Lower leg skin (tissue), 4 donors: ENCODE measurements around the gene STK4. TPM values are rescaled to one million over a fixed set of nuclear protein-coding genes. Genes with fewer than 3 reads are reported as not detected.

Source experiments
- DNase-seq, 2 donors: peaks; one replicate each; pipeline ENCODE4 v3.0.0-alpha.2; 2019; ENCODE audit warnings: low spot score in 2 of 2
- H3K4me3 ChIP-seq: fragments of 200-600 bp; sonication (generic); 2 replicates; pipeline ENCODE4 v1.5.1; 2017; ENCODE audit warnings: mild to moderate bottlenecking, low read depth; ENCODE audit not compliant: poor library complexity, severe bottlenecking
- CTCF ChIP-seq, 3 donors: fragments of 450-650 bp; IDR thresholded peaks; one replicate each; pipeline ENCODE4 v1.5.1; 2016; ENCODE audit warnings: antibody characterized with exemption in 3 of 3, mild to moderate bottlenecking in 3 of 3, moderate library complexity in 2 of 3
- POLR2A ChIP-seq, 2 donors: fragments of 450-650 bp; IDR thresholded peaks; one replicate each; pipeline ENCODE4 v1.6.1; 2016 to 2017; ENCODE audit warnings: antibody characterized with exemption in 2 of 2, mild to moderate bottlenecking in 1 of 2, moderate library complexity in 1 of 2
- WGBS, 2 donors: methylation state at CpG; one replicate each; pipeline ENCODE4 v1.1.5; 2018; 5-methylcytosine and 5-hydroxymethylcytosine counted together
- intact Hi-C: fragments of 100-400 bp; cut with DNase I; formaldehyde crosslinking; loops from one replicate; pipeline ENCODE4 v1.15.0; 2023; ENCODE audit warnings: low total_unique reads
- total RNA-seq, 4 donors: library from RNA; depleted of rRNA; stranded (reverse); fragments of >200 nt; gene quantifications; one replicate each; pipeline ENCODE4 v1.1.0, GENCODE V29; 2016

Gene STK4
- total RNA-seq, 4 donors from 2014 or later = 27.0 to 37.4 (median 28.2) TPM

- intact Hi-C loops = loop anchor here (10.0 kb wide), 1 partner anchor 52 kb away; no protein-coding TSS in a partner anchor
- WGBS, 2 donors = 46 to 56% methylated on average over 9 of the region's 9 CpGs
- no peak for DNase-seq
Observed at GRCh38 chr20:45096781-45097180, 130.5 kb downstream of the STK4 start.

GRCh38 chr20:45097485-45098102 is 131.3 kb downstream of the STK4 start:
- DNase-seq = no peak
- WGBS, 2 donors = 42 to 53% methylated on average over 51 to 56 of the region's 56 CpGs
- TF ChIP-seq CTCF (IDR thresholded peaks at IDR 0.05) (no peak), POLR2A (IDR thresholded peaks at IDR 0.05) (no peak)
- H3K4me3 ChIP-seq = no peak overlapping the region
- intact Hi-C loops = loop anchor here (10.0 kb wide), 1 partner anchor 53 kb away; no protein-coding TSS in a partner anchor

More at GRCh38 chr20:45096781-45097180, 130.5 kb downstream of the STK4 start:
- TF ChIP-seq CTCF (IDR thresholded peaks at IDR 0.05) = no peak
- no peak for TF ChIP-seq POLR2A (IDR thresholded peaks at IDR 0.05)
- H3K4me3 ChIP-seq = no peak overlapping the region

- DNase-seq = no peak
- 24% methylated on average over 65 of the region's 91 CpGs; no CpG with 5 or more reads in 1 of the 2 donors for WGBS, 2 donors
- TF ChIP-seq POLR2A (IDR thresholded peaks at IDR 0.05) = no peak
- TF ChIP-seq CTCF (IDR thresholded peaks at IDR 0.05) = no peak
- intact Hi-C loops = loop anchor here (10.0 kb wide), 1 partner anchor 53 kb away; no protein-coding TSS in a partner anchor
- H3K4me3 ChIP-seq = no peak overlapping the region
Observed at GRCh38 chr20:45098103-45098773, 131.9 kb downstream of the STK4 start.

- intact Hi-C loops = no loop called here
- no peak for DNase-seq
- 18 to 21% methylated on average over 23 to 35 of the region's 38 CpGs for WGBS, 2 donors
- no peak for TF ChIP-seq POLR2A (IDR thresholded peaks at IDR 0.05)
- no peak for TF ChIP-seq CTCF (IDR thresholded peaks at IDR 0.05)
- no peak within 1 kb of the TSS for H3K4me3 ChIP-seq
Observed at GRCh38 chr20:45100563-45101245, 134.4 kb downstream of the STK4 start, which contains the start of gene KCNS1. TSS of gene KCNS1 (minus strand) at chr20:45101127. CDS start at chr20:45099236, 1,891 bp downstream.

GRCh38 chr20:45101333-45101850 is 135.1 kb downstream of the STK4 start:
- H3K4me3 ChIP-seq = no peak overlapping the region
- intact Hi-C loops = no loop called here
- WGBS, 2 donors = 42 to 51% methylated on average over 6 of the region's 6 CpGs
- TF ChIP-seq POLR2A (IDR thresholded peaks at IDR 0.05) = no peak
- no peak for TF ChIP-seq CTCF (IDR thresholded peaks at IDR 0.05)
- DNase-seq = no peak
